Left cardiac atrium (tissue), 4 donors: ENCODE results near the gene FOLR3. TPM values are rescaled to one million over a fixed set of nuclear protein-coding genes. Genes with fewer than 3 reads are reported as not detected.
"Not testable (repeated sequence)": the region's sequence is repeated elsewhere in the genome, so short reads cannot be mapped to it uniquely, and the experiment has no call there.

Source experiments
- ATAC-seq, 2 donors: fragments of 200-7000 bp; cut with Tn5 transposase; one replicate each; pipeline ENCODE4 v1.9.1; 2020; ENCODE audit warnings: mild to moderate bottlenecking in 2 of 2, moderate library complexity in 2 of 2
- DNase-seq: peaks from one replicate; pipeline ENCODE4 v3.0.0-alpha.2; 2020
- intact Hi-C, 2 donors: fragments of 100-400 bp; cut with DNase I; formaldehyde crosslinking; loops; one replicate each; pipeline versions ENCODE4 v1.14.1 to v1.15.1; 2022 to 2023
- total RNA-seq, 2 donors: library from RNA; stranded (reverse); fragmentation: NEBNext Ultra II Directional; extraction: Animal tissue kit (Norgen Biotek cat#: 25700); gene quantifications; one replicate each; pipeline ENCODE4 v1.2.1, GENCODE V29; 2021
- donor health status: DM: no; HTN: yes; CAD: no.
- donor health status: DM: no; HTN: yes; CAD: no; lungs with severe emphysema.
- donor health status: DM: yes; HTN: yes; CAD: no.
- donor health status: Dilated cardiomyopathy.

Gene FOLR3
- total RNA-seq, 2 donors from 2014 or later = 2.2 to 3.5 TPM

DNA sequence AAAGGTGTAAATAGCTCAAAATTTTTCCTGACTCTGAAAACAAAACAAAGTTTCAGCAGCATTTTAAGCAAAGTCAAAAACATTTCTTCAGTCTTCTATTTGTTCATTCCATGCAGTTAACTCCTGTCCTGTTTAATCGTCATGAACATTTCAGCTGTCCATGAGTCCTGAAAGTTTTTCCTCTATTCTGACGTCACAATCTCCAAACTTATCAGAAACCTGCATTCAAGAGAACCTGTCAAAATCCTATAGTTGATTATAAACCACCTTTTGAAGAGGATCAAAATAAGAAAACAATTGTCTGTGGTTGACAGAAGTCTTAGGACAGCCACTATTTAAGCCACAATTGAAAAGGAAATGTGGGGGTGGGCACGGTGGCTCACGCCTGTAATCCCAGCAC is 15.4 kb downstream of the FOLR3 start:
- DNase-seq (no peak), ATAC-seq (no peak)
- intact Hi-C loops = no loop called here

DNA sequence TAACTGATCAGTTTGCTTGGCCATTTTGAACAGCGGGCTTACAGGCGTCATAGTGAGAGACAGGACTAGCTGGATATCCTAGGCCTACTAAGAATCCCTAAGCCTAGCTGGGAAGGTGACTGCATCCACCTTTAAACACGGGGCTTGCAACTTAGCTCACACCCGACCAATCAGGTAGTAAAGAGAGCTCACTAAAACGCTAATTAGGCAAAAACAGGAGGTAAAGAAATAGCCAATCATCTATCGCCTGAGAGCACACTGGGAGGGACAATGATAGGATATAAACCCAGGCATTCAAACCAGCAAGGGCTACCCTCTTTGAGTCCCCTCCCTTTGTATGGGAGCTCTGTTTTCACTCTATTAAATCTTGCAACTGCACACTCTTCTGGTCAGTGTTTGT is 18.3 kb downstream of the FOLR3 start:
- intact Hi-C loops, ATAC-seq, DNase-seq: not testable (repeated sequence)

DNA sequence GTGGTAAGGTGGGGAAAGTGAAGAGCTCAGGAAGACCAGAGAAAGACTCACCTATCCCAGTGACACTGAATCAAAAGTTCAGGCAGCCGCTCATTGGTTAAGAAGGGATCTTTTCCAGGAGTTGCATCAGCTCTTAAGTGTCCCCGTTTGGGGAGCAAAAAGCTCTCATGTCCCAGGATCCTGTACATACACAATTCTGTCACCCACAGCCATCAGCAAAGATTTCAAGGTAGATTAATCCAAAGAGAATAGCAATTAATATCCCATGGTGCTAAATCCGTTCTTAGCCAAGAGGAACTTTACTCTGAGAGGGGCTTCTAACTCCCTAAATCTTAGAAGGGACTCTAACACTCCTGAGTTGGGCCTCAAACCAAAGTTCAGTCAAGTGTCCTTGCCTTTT is 19.3 kb downstream of the FOLR3 start:
- ATAC-seq = no peak
- intact Hi-C loops = no loop called here

DNA sequence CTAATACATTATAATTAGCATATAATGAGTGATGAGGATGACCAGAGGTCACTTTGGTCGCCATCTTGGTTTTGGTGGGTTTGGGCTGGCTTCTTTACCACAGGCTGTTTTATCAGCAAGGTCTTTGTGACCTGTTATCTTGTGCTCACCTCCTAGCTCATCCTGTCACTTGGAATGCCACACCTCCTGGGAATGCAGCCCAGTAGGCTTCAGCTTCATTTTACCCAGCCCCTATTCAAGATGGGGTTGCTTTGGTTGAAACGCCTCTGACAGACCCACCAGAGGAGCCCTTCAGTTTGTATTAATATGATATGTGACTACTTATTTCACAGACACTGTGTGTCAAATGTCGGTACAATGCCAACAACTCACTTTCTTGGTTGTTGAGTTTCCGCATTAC is 20.2 kb downstream of the FOLR3 start:
- intact Hi-C loops = no loop called here
- DNase-seq (no peak), ATAC-seq (no peak)

More for the DNA sequence above, 19.3 kb downstream of the FOLR3 start:
- DNase-seq = no peak

DNA sequence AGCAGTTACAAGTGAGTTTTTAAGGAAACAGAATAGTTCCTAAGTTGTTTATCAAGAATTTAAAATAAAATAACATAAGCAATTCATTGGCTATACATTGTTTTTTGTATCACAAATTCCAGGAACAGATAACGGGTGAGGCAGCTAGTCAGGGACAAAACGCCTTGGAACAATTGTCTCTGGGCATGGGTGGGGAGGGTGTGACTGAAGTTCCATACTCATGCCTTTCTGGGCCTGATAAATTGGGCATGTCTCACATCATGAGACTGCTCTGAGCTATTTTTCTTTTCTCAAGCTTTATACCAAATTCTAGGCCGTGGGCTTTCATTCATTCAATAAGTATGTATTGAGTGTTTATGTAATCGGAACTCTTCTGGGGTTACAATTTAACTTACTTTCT is 21.6 kb downstream of the FOLR3 start:
- intact Hi-C loops = no loop called here
- DNase-seq (no peak), ATAC-seq (no peak)

DNA sequence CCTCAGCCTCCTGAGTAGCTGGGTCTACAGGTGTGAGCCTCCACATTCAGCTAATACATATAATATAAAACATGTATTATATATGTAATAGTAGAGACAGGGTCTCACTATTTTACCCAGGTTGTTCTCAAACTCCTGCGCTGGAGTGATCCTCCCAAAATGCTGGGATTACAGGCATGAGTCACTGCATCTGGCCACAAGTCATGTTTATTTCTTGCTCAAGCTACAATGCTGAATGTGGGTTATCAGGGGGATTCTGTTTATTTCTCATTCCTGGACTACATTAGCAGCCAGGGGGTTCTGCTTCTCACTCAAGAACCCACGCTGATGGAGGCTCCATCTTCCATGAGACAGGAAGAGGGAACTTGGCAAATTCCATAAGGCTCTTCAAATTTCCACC is 24.8 kb downstream of the FOLR3 start:
- DNase-seq = no peak
- intact Hi-C loops = no loop called here
- ATAC-seq = no peak

- ATAC-seq (no peak), DNase-seq (no peak)
- intact Hi-C loops = no loop called here
Measured at GRCh38 chr11:72162891-72163492, 27.5 kb downstream of the FOLR3 start.

- intact Hi-C loops, DNase-seq, ATAC-seq: not testable (repeated sequence)
Measured at GRCh38 chr11:72164187-72164586, 28.7 kb downstream of the FOLR3 start.

- intact Hi-C loops, ATAC-seq, DNase-seq: not testable (repeated sequence)
Measured at GRCh38 chr11:72169046-72169555, 33.6 kb downstream of the FOLR3 start.

GRCh38 chr11:72169754-72170153 is 34.2 kb downstream of the FOLR3 start:
- ATAC-seq, intact Hi-C loops, DNase-seq: not testable (repeated sequence)

GRCh38 chr11:72172043-72172442 is 36.5 kb downstream of the FOLR3 start:
- ATAC-seq, DNase-seq, intact Hi-C loops: not testable (repeated sequence)

- no peak for DNase-seq
- intact Hi-C loops = no loop called here
- ATAC-seq = no peak
Measured at GRCh38 chr11:72173291-72173690, 37.8 kb downstream of the FOLR3 start.

GRCh38 chr11:72174302-72175070 is 39.0 kb downstream of the FOLR3 start:
- ATAC-seq (no peak), DNase-seq (no peak)
- intact Hi-C loops = no loop called here

DNA sequence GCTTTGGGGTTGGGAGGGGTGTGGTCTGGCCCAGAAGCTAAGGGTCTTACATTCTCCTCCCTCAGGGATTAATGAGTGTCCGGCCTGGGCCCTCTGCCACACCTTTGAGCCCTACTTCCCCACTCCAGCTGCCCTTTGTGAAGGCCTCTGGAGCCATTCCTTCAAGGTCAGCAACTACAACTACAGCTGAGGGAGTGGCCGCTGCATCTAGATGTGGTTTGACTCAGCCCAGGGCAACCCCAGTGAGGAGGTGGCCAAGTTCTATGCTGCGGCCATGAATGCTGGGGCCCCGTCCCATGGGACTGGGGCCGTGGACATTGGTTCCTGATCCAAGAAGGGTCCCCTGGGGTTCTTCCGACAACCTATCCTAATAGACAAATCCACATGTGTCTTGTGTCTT is 42.1 kb downstream of the FOLR3 start:
- ATAC-seq (no peak), DNase-seq (no peak)
- intact Hi-C loops = no loop called here

DNA sequence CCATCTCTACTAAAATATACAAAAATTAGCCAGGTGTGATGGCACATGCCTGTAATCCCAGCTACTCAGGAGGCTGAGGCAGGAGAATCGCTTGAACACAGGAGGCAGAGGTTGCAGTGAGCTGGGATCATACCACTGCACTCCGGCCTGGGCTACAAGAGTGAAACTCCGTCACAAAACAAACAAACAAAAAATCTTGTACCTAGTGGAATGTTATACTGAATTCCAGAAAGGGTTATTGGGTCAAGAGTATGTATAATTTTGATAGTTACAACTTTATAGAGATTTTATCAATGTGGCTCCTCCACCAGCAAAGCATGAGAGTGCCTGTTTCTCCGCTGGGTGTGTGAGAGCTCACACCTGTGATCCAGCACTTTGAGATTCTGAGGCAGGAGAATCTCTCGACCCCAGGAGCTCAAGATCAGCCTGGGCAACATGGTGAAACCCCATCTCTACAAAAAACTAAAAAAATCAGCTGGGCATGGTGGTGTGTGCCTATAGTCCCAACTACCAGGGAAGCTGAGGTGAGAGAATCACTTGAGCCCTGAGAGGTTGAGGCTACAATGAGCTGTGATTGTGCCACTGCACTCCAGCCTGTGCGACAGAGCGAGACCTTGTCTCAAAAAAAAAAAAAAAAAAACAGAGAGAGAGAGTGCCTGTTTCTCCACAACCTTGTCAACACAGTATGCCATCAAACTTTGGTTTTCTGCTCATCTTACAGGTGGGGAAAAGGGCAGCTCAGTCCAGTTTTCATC is 43.7 kb downstream of the FOLR3 start:
- no peak for ATAC-seq
- DNase-seq = no peak
- intact Hi-C loops = no loop called here

- no peak for DNase-seq
- intact Hi-C loops = no loop called here
- no peak for ATAC-seq
Measured at GRCh38 chr11:72179804-72180396, 44.4 kb downstream of the FOLR3 start.

- DNase-seq, intact Hi-C loops: not testable (repeated sequence)
- ATAC-seq = peak in 1 of 2 donors; percentile 13
Measured at GRCh38 chr11:72180892-72181552, 45.5 kb downstream of the FOLR3 start.

DNA sequence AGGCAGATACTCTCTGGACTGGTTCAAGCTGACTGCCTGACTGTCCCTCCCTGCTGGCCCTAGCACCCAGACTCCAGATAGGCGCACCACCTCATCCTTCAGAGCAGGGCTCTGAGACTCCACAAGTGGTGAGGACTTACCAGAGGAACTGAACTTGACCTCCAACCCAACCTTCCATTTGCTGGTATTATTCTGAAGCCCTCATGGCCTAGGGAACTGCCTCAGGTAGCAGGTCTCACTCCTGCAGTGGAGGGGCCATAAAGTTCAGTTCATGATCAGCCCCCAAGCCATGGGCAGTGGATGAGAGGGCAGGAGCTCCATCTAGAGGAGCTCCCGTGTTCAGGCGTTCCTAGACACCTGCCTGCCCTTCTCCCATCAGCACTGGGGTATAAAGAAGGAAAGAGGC is 46.0 kb downstream of the FOLR3 start:
- intact Hi-C loops, ATAC-seq, DNase-seq: not testable (repeated sequence)

DNA sequence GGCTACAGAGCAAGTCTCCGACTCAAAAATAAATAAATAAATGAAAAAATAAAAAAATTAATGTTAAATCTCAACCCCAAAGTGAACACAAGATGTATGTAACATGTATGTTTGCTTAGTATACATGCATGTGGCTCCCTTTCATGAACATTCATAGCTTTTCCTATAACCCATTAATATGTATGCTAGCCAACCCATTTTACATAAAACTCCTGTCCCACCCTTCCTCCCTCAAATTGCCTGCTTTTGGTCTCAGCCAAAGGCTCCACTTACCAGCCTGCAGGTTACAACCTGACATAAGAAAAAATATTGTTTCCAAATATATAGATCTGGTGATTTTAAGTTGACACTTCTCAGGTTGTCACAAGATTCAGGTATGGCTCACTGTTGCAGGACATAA is 52.7 kb downstream of the FOLR3 start:
- ATAC-seq (no peak), DNase-seq (no peak)
- intact Hi-C loops = no loop called here
